Fibroblast of pulmonary artery (primary cell): ENCODE measurements around the gene NFIX.
A peak's percentile ranks its signal among the peaks of the same experiment; 100 is the strongest.

Source experiments
- DNase-seq: peaks from one replicate; pipeline ENCODE4 v3.0.0-alpha.2; 2010; ENCODE audit warnings: low read depth
- H3K4me3 ChIP-seq: replicated peaks from 2 replicates; pipeline ENCODE4 v1.5.1; 2011; ENCODE audit warnings: low read depth, mild to moderate bottlenecking, control low read depth, low read length, moderate library complexity
- TF ChIP-seq, protein P1 (sequence below): IDR thresholded peaks from 2 replicates; pipeline ENCODE4 v1.5.1; 2011; ENCODE audit warnings: mild to moderate bottlenecking, control low read depth, low read length, inconsistent platforms; ENCODE audit errors: missing control alignments

NFIX gene

DNA sequence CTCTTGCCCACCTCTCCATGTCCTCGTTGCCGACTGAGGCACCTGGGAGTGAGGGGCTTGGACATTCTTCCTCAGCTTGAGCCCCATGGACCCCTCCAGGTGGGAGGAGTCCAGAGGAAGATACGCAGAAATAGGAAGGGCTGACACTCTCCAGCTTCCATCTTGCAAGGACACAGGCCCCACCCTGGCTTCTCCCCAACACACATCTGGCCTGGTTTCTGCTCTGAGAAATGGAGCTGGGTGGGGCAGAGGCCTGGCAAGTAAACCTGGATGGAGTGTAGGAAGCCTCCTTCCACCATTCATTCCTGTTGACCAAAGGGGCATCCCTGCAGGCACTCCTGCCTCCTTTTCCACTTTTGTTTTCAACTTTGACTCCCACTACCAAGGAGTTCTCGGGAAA, 50.5 kb downstream of the NFIX start:
- no peak for DNase-seq

DNA sequence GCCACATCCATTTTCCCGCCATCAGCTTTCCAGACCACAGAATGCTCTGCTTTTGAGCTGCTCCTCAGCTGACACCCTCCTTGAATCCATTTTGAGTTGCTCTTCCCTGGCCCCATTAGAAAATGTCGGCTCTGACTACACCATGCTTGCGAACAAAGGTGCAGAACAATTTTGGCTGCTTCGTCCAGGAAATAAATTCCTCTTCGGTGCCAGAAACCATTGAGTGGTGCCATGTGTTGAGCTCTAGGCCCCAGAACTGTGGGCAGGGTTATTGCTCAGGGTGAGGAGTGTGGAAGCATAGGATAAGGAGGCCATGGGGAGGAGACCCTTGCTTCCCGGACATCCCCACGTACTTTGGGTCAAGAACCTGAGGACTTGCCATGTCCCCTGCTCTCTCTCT, 52.1 kb downstream of the NFIX start:
- no peak overlapping the region for H3K4me3 ChIP-seq
- DNase-seq = no peak

More for the DNA sequence above, 50.5 kb downstream of the NFIX start:
- TF ChIP-seq, protein P1, sequence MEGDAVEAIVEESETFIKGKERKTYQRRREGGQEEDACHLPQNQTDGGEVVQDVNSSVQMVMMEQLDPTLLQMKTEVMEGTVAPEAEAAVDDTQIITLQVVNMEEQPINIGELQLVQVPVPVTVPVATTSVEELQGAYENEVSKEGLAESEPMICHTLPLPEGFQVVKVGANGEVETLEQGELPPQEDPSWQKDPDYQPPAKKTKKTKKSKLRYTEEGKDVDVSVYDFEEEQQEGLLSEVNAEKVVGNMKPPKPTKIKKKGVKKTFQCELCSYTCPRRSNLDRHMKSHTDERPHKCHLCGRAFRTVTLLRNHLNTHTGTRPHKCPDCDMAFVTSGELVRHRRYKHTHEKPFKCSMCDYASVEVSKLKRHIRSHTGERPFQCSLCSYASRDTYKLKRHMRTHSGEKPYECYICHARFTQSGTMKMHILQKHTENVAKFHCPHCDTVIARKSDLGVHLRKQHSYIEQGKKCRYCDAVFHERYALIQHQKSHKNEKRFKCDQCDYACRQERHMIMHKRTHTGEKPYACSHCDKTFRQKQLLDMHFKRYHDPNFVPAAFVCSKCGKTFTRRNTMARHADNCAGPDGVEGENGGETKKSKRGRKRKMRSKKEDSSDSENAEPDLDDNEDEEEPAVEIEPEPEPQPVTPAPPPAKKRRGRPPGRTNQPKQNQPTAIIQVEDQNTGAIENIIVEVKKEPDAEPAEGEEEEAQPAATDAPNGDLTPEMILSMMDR = no peak
- no peak overlapping the region for H3K4me3 ChIP-seq

DNA sequence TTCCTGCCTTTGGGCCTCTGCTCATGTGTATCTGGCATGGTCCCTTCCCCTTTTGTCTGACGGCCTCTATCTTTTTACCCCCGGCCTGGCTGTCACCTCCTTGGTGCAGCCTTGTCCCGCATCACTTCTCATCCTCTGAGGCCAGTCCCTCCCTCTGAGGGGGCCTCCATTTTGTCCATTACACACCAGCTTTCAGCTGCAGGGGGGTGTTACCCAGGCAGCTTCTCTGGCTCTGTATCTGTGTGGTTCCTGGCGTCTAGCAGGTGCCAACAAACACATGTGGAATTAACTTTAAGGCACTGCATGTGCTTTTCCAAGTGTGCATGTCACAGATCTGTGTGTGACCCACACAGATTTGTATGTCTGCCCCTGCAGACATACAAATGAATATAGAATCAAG, 55.0 kb downstream of the NFIX start:
- no peak overlapping the region for H3K4me3 ChIP-seq
- TF ChIP-seq, protein P1 = no peak
- no peak for DNase-seq

More for the DNA sequence above, 52.1 kb downstream of the NFIX start:
- TF ChIP-seq, protein P1 = no peak

DNA sequence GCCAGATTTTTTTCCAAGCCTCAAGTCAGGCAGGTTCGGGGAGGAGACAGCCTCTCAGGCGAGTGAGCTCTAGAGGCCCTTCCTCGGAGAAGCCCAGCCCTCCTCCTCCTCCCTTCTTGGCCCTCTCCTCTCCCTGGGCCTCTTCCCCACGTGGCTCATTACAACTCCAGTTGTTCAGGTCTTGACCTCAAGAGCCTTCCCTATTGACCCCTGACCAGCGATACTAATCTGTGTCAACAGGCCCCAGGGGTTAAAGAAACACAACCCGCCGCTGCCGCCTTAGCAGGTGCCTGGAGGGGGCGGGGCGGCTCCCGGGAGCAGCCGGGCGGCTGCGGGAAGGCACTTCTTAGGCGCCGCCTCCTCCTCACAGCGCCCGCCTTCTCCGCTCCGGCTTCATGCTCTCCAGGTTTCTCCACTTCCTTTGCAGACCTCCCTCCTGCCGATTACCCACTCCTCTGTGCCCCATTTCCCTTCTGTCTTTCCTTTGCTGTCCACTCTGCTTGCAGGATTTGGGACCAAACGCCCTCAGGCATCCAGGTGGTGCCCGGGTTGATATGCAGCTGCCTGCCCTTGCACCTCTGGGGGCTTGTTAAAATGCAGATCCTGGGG, 56.4 kb downstream of the NFIX start:
- DNase-seq = peak; percentile 42

DNA sequence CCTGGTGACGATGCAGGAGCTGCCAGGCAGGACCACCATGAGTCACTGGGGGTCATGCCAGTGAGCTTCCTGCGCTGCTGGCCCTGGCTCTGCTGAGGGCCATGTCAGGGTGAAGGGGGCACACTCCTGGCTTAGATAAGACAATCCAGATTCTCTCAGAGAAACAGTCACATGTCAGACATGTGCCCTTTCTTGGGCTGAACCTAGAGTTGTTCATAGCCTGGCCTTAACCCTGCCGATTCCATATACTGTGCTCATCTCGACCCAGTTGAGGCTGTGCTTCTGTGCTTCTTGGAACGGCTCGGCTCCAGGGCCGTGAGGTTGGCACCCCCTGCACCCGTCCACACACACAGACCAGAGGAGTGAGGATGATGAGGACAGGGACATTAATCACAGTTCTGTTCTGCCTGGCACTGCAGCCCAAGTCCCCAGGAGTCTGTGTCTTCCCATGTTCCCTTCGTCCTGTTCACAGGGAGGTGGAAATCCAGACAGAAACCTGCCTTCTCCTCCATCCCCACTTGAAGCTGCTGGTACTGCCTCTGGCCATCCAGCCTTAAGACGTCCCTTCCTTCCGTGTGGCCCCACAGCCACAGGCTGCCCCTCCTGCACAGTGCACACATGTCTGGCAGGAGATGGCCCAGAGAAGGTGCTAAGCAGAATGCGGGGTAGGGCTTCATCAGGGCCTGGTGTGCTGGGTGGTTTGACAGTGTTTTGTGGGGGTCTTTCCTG, 57.3 kb downstream of the NFIX start:
- no peak overlapping the region for H3K4me3 ChIP-seq

More for the DNA sequence above, 56.4 kb downstream of the NFIX start:
- TF ChIP-seq, protein P1 = no peak
- no peak overlapping the region for H3K4me3 ChIP-seq

DNA sequence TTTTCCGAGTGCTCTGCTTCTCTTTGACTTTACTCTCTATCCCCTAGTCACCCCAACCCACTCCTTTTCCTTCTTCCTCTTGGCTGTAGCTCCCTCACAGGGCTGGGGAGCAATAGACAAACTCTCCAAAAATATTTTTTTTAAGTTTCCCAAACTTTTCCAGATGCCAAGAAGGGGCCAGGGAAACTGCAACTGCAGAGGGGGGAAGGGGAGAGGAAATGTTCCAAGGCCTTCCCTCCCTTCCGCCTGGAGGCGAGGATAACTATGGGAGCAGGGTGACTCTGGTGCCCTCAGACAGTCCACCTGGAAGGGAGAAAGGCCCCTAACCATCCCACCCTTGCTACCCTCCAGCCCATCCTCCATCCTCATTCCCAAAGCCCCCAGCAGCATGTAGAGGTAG, 58.0 kb downstream of the NFIX start:
- TF ChIP-seq, protein P1 = no peak
- DNase-seq = peak; percentile 69
- H3K4me3 ChIP-seq = no peak overlapping the region

More for the DNA sequence above, 57.3 kb downstream of the NFIX start:
- TF ChIP-seq, protein P1 = no peak
- DNase-seq = no peak
